ENCODE data around the gene NKD1.
"Not testable (repeated sequence)": the region's sequence is repeated elsewhere in the genome, so short reads cannot be mapped to it uniquely, and the experiment has no call there.

NKD1 gene

DNA sequence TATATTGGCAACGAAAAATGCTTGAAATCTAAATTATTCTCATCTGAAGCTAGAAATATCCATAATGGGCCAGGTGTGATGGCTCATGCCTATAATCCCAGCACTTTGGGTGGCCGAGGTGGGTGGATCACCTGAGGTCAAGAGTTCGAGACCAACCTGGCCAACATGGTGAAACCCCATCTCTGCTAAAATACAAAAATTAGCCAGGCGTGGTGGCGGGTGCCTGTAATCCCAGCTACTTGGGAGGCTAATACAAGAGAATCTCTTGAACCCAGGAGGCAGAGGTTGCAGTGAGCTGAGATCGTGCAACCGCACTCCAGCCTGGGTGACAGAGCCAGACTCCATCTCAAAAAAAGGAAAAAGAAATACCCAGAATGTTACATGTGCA is 11.9 kb upstream of the NKD1 start:
- H3K4me1 ChIP-seq (ENCODE audit: control insufficient read depth, insufficient read depth, low read length, poor library complexity, severe bottlenecking) = not testable (repeated sequence)

DNA sequence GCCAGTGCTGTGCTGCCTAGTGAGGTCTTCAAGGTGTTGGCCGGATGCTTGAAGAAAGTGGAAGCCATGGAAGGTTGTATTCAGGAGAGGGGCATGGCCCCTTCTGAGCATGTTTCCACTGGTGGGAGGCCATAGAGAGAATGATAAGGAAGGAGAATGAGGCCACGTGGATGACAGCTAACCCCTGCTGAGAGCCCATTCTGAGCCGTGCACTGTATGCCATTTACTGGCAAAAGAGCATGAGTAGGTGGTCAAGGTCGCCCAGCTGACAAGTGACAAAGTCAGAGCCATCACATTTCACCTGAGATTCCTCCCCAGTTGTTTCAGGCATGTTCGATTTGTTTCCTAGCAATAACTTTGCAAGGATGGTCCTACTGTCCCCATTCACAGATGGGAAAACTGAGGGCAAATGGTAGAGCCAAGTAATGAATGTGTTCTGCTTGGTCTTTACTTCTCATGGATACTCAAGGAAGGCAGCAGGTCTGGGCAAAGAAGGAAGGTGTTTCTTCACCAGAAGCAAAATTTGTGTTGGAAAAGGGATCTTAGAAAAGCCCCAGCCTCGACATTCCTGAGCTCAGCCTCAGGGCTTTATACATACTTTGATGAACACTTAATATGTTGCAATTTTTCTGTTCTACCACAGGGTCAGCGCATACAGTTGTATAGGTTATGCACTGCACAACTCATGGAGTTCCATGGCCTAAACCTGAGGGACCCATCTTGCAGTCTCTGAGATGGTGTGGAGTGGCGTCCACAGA is 10.5 kb upstream of the NKD1 start:
- Histone ChIP-seq H3K9me3 (ENCODE audit: control insufficient read depth, low read length) (no peaks in the 10 kb centered on the region), H3K27me3 (replicated peaks; ENCODE audit: control insufficient read depth, insufficient read depth, low read length, poor library complexity, severe bottlenecking) (no peaks in the 10 kb centered on the region), H3K4me3 (ENCODE audit: insufficient read depth, low read depth, low read length, poor library complexity, severe bottlenecking) (no peak overlapping the region), H3K4me1 (ENCODE audit: control insufficient read depth, insufficient read depth, low read length, poor library complexity, severe bottlenecking) (no peaks in the 10 kb centered on the region), H3K27ac (ENCODE audit: insufficient read depth, low read length, poor library complexity, severe bottlenecking) (no peak overlapping the region), H3K36me3 (ENCODE audit: control insufficient read depth, insufficient read depth, low read length) (no peaks in the 10 kb centered on the region)
- no peak for DNase-seq

More for the DNA sequence above, 11.9 kb upstream of the NKD1 start:
- H3K9me3 ChIP-seq (ENCODE audit: control insufficient read depth, low read length); H3K27ac ChIP-seq (ENCODE audit: insufficient read depth, low read length, poor library complexity, severe bottlenecking); DNase-seq; H3K36me3 ChIP-seq (ENCODE audit: control insufficient read depth, insufficient read depth, low read length); H3K27me3 ChIP-seq (replicated peaks; ENCODE audit: control insufficient read depth, insufficient read depth, low read length, poor library complexity, severe bottlenecking); H3K4me3 ChIP-seq (ENCODE audit: insufficient read depth, low read depth, low read length, poor library complexity, severe bottlenecking): not testable (repeated sequence)

DNA sequence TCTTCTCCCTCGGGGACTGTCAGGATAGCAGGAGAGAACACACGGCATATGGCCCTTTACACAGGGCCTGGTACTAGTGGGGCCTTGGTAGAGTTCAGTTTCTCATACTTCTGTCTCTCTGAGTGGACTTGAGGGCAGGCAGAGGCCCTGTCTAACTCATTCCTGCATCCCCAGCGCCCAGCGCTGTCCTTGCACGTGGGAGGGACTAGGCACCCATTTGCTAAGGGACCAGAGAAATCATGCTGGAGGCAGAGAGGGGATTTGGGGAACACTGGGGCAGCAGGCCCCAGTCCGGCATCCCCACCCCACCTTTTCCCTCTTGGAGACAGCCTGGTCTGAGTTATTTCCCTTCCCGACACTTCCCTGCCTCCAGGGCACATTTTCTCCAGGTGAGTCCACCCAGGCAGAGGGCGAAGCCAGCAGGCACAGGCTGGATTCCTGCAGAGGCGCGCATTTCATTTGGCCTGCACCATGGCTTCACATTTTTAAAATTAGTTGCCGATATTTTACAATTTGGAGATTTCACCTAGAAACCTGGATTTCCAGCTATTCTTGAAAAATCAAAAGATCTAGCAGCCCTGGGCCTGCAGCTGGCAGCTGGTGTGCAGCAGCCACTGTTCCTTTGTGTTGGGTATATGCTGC is 9.7 kb upstream of the NKD1 start:
- no peaks in the 10 kb centered on the region for H3K27me3 ChIP-seq (replicated peaks; ENCODE audit: control insufficient read depth, insufficient read depth, low read length, poor library complexity, severe bottlenecking)
- no peaks in the 10 kb centered on the region for H3K9me3 ChIP-seq (ENCODE audit: control insufficient read depth, low read length)
- no peak for DNase-seq
- no peak overlapping the region for H3K4me3 ChIP-seq (ENCODE audit: insufficient read depth, low read depth, low read length, poor library complexity, severe bottlenecking)
- no peaks in the 10 kb centered on the region for H3K36me3 ChIP-seq (ENCODE audit: control insufficient read depth, insufficient read depth, low read length)
- H3K4me1 ChIP-seq (ENCODE audit: control insufficient read depth, insufficient read depth, low read length, poor library complexity, severe bottlenecking) = no peaks in the 10 kb centered on the region
- H3K27ac ChIP-seq (ENCODE audit: insufficient read depth, low read length, poor library complexity, severe bottlenecking) = no peak overlapping the region

DNA sequence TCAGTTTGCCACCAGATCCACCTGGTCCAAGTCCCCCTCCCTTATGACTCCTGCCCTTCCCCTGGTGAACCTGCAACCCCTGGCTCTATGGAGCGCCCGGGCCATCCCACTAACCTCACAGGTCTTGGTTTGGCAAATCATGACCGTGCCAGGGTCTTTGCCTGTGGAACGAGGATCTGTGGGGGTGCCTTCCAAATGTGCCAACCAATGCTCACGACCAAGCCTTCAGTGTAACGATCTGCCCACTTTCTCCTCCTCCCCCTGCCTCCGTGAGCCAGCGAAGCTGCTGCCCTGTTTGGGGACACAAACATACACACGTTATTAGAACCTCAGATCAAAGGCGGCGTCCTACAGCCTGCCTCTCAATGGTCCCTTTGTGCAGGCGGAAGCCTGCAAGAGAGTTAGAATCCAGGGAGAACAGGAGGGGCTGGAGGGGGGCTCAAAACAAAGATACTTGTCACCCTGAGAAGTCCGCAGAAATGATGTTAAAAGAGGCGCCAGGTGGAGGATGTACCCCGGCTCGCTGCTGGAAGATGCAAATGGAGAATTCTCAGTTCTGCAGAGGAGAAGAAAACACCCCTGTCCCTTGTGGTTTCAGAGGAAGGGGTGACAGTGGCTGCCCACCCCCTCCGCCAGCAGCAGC is 9.0 kb upstream of the NKD1 start:
- H3K4me1 ChIP-seq (ENCODE audit: control insufficient read depth, insufficient read depth, low read length, poor library complexity, severe bottlenecking) = no peaks in the 10 kb centered on the region
- H3K9me3 ChIP-seq (ENCODE audit: control insufficient read depth, low read length) = peaks cover 3% of the 10 kb centered on the region

DNA sequence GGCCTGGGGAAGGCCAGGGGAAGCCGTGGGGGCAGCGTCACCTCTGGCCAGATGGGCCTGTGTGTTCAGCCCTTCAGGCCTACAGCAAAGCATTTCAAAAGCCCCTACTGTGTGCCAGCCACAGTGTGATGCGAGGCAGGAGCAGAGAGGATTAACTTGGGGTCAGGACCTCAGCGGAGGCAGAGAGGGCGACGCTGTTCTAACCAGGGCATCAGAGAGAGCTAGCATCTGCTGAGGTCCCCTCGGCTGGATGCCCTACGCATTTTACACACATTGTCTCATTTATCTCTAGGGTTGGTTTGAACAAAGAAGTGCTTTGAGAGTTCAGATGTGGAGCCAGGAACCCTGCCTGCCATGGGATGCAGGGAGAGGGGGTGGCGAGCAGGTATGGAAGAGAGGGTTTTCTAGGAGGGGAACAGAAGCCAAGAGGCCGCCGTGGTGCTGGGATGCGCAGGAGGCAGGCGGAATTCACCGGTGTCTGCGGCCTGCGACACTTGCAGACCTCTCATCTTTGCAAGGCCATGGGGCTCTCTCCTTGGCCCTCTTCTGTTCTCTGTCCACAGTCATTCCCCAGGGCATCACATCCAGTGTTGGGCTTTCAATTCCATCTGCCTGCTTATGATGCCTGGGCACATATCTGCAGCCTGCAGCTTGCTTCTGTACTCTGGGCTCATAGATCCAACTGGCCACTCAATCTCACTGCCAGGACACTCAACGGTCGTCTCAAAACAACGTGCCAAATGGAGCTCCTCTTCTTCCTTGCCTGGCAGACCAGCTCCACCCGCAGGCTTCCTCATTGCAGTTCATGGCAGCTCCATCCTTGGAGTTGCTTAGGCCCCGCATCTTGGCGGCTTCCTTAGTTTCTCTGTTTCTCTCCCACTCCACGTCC is 8.1 kb upstream of the NKD1 start:
- DNase-seq = no peak
- no peak overlapping the region for H3K4me3 ChIP-seq (ENCODE audit: insufficient read depth, low read depth, low read length, poor library complexity, severe bottlenecking)
- no peaks in the 10 kb centered on the region for H3K27me3 ChIP-seq (replicated peaks; ENCODE audit: control insufficient read depth, insufficient read depth, low read length, poor library complexity, severe bottlenecking)
- no peaks in the 10 kb centered on the region for H3K4me1 ChIP-seq (ENCODE audit: control insufficient read depth, insufficient read depth, low read length, poor library complexity, severe bottlenecking)
- H3K27ac ChIP-seq (ENCODE audit: insufficient read depth, low read length, poor library complexity, severe bottlenecking) = no peak overlapping the region
- no peaks in the 10 kb centered on the region for H3K36me3 ChIP-seq (ENCODE audit: control insufficient read depth, insufficient read depth, low read length)
- peaks cover 3% of the 10 kb centered on the region for H3K9me3 ChIP-seq (ENCODE audit: control insufficient read depth, low read length)

More for the DNA sequence above, 9.0 kb upstream of the NKD1 start:
- Histone ChIP-seq H3K4me3 (ENCODE audit: insufficient read depth, low read depth, low read length, poor library complexity, severe bottlenecking) (no peak overlapping the region), H3K27ac (ENCODE audit: insufficient read depth, low read length, poor library complexity, severe bottlenecking) (no peak overlapping the region), H3K36me3 (ENCODE audit: control insufficient read depth, insufficient read depth, low read length) (no peaks in the 10 kb centered on the region), H3K27me3 (replicated peaks; ENCODE audit: control insufficient read depth, insufficient read depth, low read length, poor library complexity, severe bottlenecking) (no peaks in the 10 kb centered on the region)
- no peak for DNase-seq

DNA sequence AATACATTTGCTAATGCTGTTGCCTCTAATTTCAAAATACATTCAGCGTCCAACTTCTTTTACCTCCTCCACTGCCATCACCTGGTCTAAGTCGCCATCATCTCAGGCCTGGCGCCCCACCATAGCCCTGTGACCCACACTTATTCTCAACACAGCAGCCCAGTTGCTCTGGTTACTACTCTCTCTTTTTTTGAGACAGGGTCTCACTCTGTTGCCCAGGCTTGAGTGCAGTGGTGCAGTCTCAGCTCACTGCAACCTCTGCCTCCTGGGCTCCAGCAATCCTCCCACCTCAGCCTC is 7.5 kb upstream of the NKD1 start:
- no peaks in the 10 kb centered on the region for H3K27me3 ChIP-seq (replicated peaks; ENCODE audit: control insufficient read depth, insufficient read depth, low read length, poor library complexity, severe bottlenecking)
- H3K36me3 ChIP-seq (ENCODE audit: control insufficient read depth, insufficient read depth, low read length) = no peaks in the 10 kb centered on the region
- H3K9me3 ChIP-seq (ENCODE audit: control insufficient read depth, low read length) = peaks cover 3% of the 10 kb centered on the region
- no peak overlapping the region for H3K4me3 ChIP-seq (ENCODE audit: insufficient read depth, low read depth, low read length, poor library complexity, severe bottlenecking)
- no peaks in the 10 kb centered on the region for H3K4me1 ChIP-seq (ENCODE audit: control insufficient read depth, insufficient read depth, low read length, poor library complexity, severe bottlenecking)
- DNase-seq = no peak
- H3K27ac ChIP-seq (ENCODE audit: insufficient read depth, low read length, poor library complexity, severe bottlenecking) = no peak overlapping the region

DNA sequence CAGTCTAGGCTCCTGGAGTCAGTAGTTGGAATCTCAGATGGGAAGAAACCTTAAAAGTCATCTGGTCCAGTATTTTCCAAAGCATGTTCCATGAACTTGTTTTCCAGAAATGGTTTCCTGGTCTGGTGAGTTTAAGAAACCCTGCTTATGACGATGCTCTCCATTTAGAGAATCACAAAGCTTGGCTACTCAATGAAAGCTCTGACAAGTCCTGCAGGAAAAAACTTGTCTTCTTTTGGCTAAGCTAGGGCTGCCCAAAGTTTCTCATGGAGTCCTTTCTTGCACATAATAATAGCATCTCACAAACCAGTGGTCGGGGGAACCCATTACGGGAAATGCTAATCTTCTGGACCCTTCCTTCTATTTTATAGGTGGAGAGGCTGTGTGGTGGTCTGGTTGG is 5.5 kb upstream of the NKD1 start:
- Histone ChIP-seq H3K36me3 (ENCODE audit: control insufficient read depth, insufficient read depth, low read length) (no peaks in the 10 kb centered on the region), H3K27ac (ENCODE audit: insufficient read depth, low read length, poor library complexity, severe bottlenecking) (no peak overlapping the region), H3K27me3 (replicated peaks; ENCODE audit: control insufficient read depth, insufficient read depth, low read length, poor library complexity, severe bottlenecking) (no peaks in the 10 kb centered on the region), H3K4me1 (ENCODE audit: control insufficient read depth, insufficient read depth, low read length, poor library complexity, severe bottlenecking) (no peaks in the 10 kb centered on the region), H3K4me3 (ENCODE audit: insufficient read depth, low read depth, low read length, poor library complexity, severe bottlenecking) (no peak overlapping the region), H3K9me3 (ENCODE audit: control insufficient read depth, low read length) (peaks cover 3% of the 10 kb centered on the region)
- DNase-seq = no peak

DNA sequence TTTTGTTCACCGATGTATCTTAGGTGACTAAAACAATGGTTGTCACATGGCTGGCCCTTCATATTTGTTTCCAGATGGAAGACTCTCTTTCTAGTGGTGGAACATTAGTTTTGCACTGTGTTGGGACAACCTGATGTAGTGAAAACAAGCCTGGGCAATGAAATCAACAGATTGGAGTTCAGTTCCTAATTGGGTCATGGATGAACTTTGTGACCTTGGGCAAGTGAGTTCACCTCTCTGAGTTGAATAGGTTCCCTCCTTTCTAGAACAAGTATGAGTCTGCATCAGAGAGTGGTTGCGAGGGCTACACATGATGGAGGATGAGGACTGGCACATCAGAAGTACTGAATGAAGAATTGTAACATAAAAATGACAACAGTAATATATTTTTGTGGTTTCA is 2.1 kb upstream of the NKD1 start:
- no peak for DNase-seq

DNA sequence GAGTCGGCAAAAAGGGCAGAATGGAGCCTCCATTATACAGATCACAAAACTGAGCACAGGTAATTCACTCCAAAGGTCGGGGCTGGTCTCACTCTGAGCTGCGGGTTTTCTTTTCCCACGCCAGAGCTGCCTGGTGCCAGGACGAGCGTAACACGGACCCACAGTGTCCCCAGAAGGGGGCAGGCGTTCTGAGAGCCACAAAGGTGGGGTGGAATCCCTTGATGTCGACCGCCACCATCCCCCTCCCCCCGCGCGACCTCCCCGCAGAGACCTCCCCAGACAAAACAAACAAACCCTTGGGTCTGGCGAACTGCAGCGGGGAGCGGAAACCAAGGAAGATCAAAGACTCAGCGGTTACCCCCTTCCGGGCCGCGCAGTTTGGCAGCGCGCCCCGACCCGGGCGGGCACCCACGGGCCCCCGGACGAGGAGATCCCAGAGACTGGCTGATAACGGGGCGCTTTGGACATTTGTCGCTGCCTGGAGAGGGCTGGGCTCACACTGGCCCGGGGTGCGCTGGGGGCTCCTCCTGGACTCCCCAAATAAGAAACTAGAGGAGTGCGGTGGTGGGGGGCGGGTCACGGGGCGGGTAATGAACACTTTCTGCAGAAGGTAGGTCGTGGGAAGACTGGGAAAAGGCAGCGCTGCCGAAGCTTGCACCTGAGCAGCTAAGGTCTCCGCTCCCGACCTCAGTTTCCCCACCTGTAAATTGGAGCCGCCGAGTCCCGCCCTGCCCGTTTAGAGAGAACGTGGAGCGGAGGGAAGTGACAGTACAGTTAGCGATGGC is 664 bp upstream of the NKD1 start:
- Histone ChIP-seq H3K9me3 (ENCODE audit: control insufficient read depth, low read length) (peaks cover 3% of the 10 kb centered on the region), H3K4me3 (ENCODE audit: insufficient read depth, low read depth, low read length, poor library complexity, severe bottlenecking) (peak overlapping the region; percentile 63), H3K36me3 (ENCODE audit: control insufficient read depth, insufficient read depth, low read length) (no peaks in the 10 kb centered on the region), H3K27me3 (replicated peaks; ENCODE audit: control insufficient read depth, insufficient read depth, low read length, poor library complexity, severe bottlenecking) (no peaks in the 10 kb centered on the region), H3K4me1 (ENCODE audit: control insufficient read depth, insufficient read depth, low read length, poor library complexity, severe bottlenecking) (peaks cover 15% of the 10 kb centered on the region), H3K27ac (ENCODE audit: insufficient read depth, low read length, poor library complexity, severe bottlenecking) (peak overlapping the region; percentile 72)
- peak; percentile 80 to 88 (median 86) for DNase-seq

More for the DNA sequence above, 2.1 kb upstream of the NKD1 start:
- Histone ChIP-seq H3K36me3 (ENCODE audit: control insufficient read depth, insufficient read depth, low read length) (no peaks in the 10 kb centered on the region), H3K9me3 (ENCODE audit: control insufficient read depth, low read length) (peaks cover 3% of the 10 kb centered on the region), H3K27me3 (replicated peaks; ENCODE audit: control insufficient read depth, insufficient read depth, low read length, poor library complexity, severe bottlenecking) (no peaks in the 10 kb centered on the region), H3K4me3 (ENCODE audit: insufficient read depth, low read depth, low read length, poor library complexity, severe bottlenecking) (no peak overlapping the region), H3K27ac (ENCODE audit: insufficient read depth, low read length, poor library complexity, severe bottlenecking) (no peak overlapping the region), H3K4me1 (ENCODE audit: control insufficient read depth, insufficient read depth, low read length, poor library complexity, severe bottlenecking) (peaks cover 15% of the 10 kb centered on the region)

Measured in effector memory CD4-positive, alpha-beta T cell (primary cell).